Calu3 (cell line): ENCODE data around the gene UFSP1. TPM values are rescaled to one million over a fixed set of nuclear protein-coding genes. Genes with fewer than 3 reads are reported as not detected.
A peak's percentile ranks its signal among the peaks of the same experiment; 100 is the strongest.

Experiments used
- BruUV-seq: library from RNA; stranded (reverse); fragments of 400-500 nt; replicated peaks from 2 replicates; lab custom pipeline; 2021; lab: Mats Ljungman, UMichigan
- CTCF ChIA-PET: fragments of 300-600 bp; sonication (Branson Sonifier 250); formaldehyde crosslinking; loops from one replicate; lab custom pipeline; 2022; ENCODE audit warnings: antibody characterized with exemption; lab: Charles Lee
- DNase-seq: peaks from one replicate; pipeline ENCODE4 v3.0.0; 2022
- H3K27ac Mint-ChIP-seq: one replicate; pipeline ENCODE4 v1.8.0; 2022; ENCODE audit warnings: mixed read lengths; ENCODE audit not compliant: unreplicated experiment
- H3K27me3 Mint-ChIP-seq: one replicate; pipeline ENCODE4 v1.8.0; 2022; ENCODE audit warnings: mixed read lengths; ENCODE audit not compliant: unreplicated experiment
- H3K36me3 Mint-ChIP-seq: one replicate; pipeline ENCODE4 v1.8.0; 2022; ENCODE audit warnings: mild to moderate bottlenecking, moderate library complexity, mixed read lengths; ENCODE audit not compliant: insufficient read depth, unreplicated experiment
- H3K4me1 Mint-ChIP-seq: one replicate; pipeline ENCODE4 v1.8.0; 2022; ENCODE audit warnings: mild to moderate bottlenecking, low read depth, mixed read lengths; ENCODE audit not compliant: unreplicated experiment
- H3K4me3 Mint-ChIP-seq: one replicate; pipeline ENCODE4 v1.8.0; 2022; ENCODE audit warnings: mild to moderate bottlenecking, low read depth, moderate library complexity, mixed read lengths; ENCODE audit not compliant: unreplicated experiment
- H3K9me3 Mint-ChIP-seq: one replicate; pipeline ENCODE4 v1.8.0; 2022; ENCODE audit warnings: low read depth, mixed read lengths; ENCODE audit not compliant: unreplicated experiment
- CTCF ChIP-seq: fragments of 200-600 bp; IDR thresholded peaks from one replicate; pipeline ENCODE4 v1.8.0; 2022; ENCODE audit warnings: antibody characterized with exemption; ENCODE audit not compliant: unreplicated experiment
- intact Hi-C: fragments of 100-400 bp; cut with micrococcal nuclease; formaldehyde crosslinking; loops from one replicate; pipeline ENCODE4 v1.10.0; 2022; ENCODE audit not compliant: unreplicated experiment
- total RNA-seq: library from RNA; stranded (reverse); gene quantifications from 2 replicates; pipeline ENCODE4 v1.2.3, GENCODE V29; 2022

UFSP1 gene
- total RNA-seq, 1 experiment from 2014 or later = 4.2 TPM

- no peak for DNase-seq
- Mint-ChIP-seq H3K27me3 (peaks cover 5% of the 10 kb centered on the region), H3K4me3 (peak overlapping the region; percentile 67), H3K27ac (peak overlapping the region; percentile 65), H3K36me3 (peaks cover 47% of the 10 kb centered on the region), H3K4me1 (peaks cover 20% of the 10 kb centered on the region), H3K9me3 (no peaks in the 10 kb centered on the region)
- intact Hi-C loops = loop anchor here (10.0 kb wide), 1 partner anchor 74 kb away; the partner anchor contains the start of gene MUC12
- TF ChIP-seq CTCF = no peak
- CTCF ChIA-PET = interaction anchor here (0.7 to 1.4 kb wide), 2 partner anchors 185 to 327 kb away, joined by 3 to 17 read pairs; partner anchors contain the start of gene POP7
- no TSS peak for BruUV-seq
Observed at GRCh38 chr7:100890653-100891567, 1.4 kb upstream of the UFSP1 start.

- H3K27me3 Mint-ChIP-seq = no peaks in the 10 kb centered on the region
- BruUV-seq = TSS peak; percentile 43
- H3K9me3 Mint-ChIP-seq = no peaks in the 10 kb centered on the region
- intact Hi-C loops = no loop called here
- TF ChIP-seq CTCF = no peak
- peaks cover 18% of the 10 kb centered on the region for H3K4me1 Mint-ChIP-seq
- CTCF ChIA-PET = interaction anchor here (0.5 to 1.3 kb wide), 2 partner anchors 256 to 394 kb away, joined by 4 to 5 read pairs; no protein-coding TSS in a partner anchor
- H3K36me3 Mint-ChIP-seq = peaks cover 56% of the 10 kb centered on the region
- no peak for DNase-seq
- no peak overlapping the region for H3K27ac Mint-ChIP-seq
- peak overlapping the region; percentile 67 for H3K4me3 Mint-ChIP-seq
Observed at GRCh38 chr7:100888291-100888987, 1.1 kb downstream of the UFSP1 start.

GRCh38 chr7:100887516-100888290 lies 1.8 kb downstream of the UFSP1 start:
- Mint-ChIP-seq H3K4me1 (peaks cover 18% of the 10 kb centered on the region), H3K36me3 (peaks cover 63% of the 10 kb centered on the region), H3K27ac (no peak overlapping the region), H3K4me3 (peak overlapping the region; percentile 67), H3K27me3 (no peaks in the 10 kb centered on the region), H3K9me3 (no peaks in the 10 kb centered on the region)
- CTCF ChIA-PET = interaction anchor here (0.5 kb wide), 1 partner anchor 212 kb away, joined by 3 read pairs; no protein-coding TSS in a partner anchor
- BruUV-seq = TSS peak; percentile 73
- TF ChIP-seq CTCF = no peak
- intact Hi-C loops = no loop called here
- no peak for DNase-seq

- no TSS peak for BruUV-seq
- CTCF ChIA-PET = interaction anchor here (0.5 kb wide), 1 partner anchor 211 kb away, joined by 3 read pairs; no protein-coding TSS in a partner anchor
- TF ChIP-seq CTCF = no peak
- DNase-seq = no peak
- peaks cover 70% of the 10 kb centered on the region for H3K36me3 Mint-ChIP-seq
- H3K27me3 Mint-ChIP-seq = no peaks in the 10 kb centered on the region
- intact Hi-C loops = no loop called here
- H3K4me1 Mint-ChIP-seq = peaks cover 18% of the 10 kb centered on the region
- no peak overlapping the region for H3K4me3 Mint-ChIP-seq
- no peaks in the 10 kb centered on the region for H3K9me3 Mint-ChIP-seq
- H3K27ac Mint-ChIP-seq = no peak overlapping the region
Observed at GRCh38 chr7:100886936-100887515, 2.5 kb downstream of the UFSP1 start.
